Measurements from ENCODE around the gene NF1. TPM values are rescaled to one million over a fixed set of nuclear protein-coding genes. Genes with fewer than 3 reads are reported as not detected.

The NF1 gene
- total RNA-seq, 5 donors from 2014 or later (not counting 1 experiment from before 2014, with no cell fraction given), result 30.8 to 32.6 (median 31.8) TPM

GRCh38 chr17:31113939-31114338 lies 19.2 kb downstream of the NF1 start:
- peaks cover 0 to 3% (median 3%) of the 10 kb centered on the region in 3 donors for H3K4me1 Mint-ChIP-seq
- Histone ChIP-seq H3K4me3 (ENCODE audit: control insufficient read depth in 1 of 2, extremely low read depth in 1 of 2, low read length in 1 of 2) (no peak overlapping the region), H3K9me3 (no peaks in the 10 kb centered on the region), H3K4me1 (ENCODE audit: control insufficient read depth in 1 of 2, extremely low read depth in 1 of 2, insufficient read depth in 2 of 2, low read length in 2 of 2) (no peaks in the 10 kb centered on the region), H3K36me3 (ENCODE audit: control insufficient read depth in 2 of 2, extremely low read depth in 1 of 2, insufficient read depth in 1 of 2, low read length in 1 of 2) (no peaks in the 10 kb centered on the region), H3K27ac (ENCODE audit: low read length) (no peak overlapping the region), H3K27me3 (replicated peaks in 1 of 2; ENCODE audit: control insufficient read depth in 2 of 2, extremely low read depth in 1 of 2, insufficient read depth in 2 of 2, low read length in 1 of 2) (no peaks in the 10 kb centered on the region)
- H3K27ac Mint-ChIP-seq, result no peak overlapping the region
- H3K27me3 Mint-ChIP-seq, result no peaks in the 10 kb centered on the region
- ChIA-PET POLR2A (no interaction called here), CTCF (no interaction called here)
- peaks cover 9% of the 10 kb centered on the region for H3K36me3 Mint-ChIP-seq
- no peaks in the 10 kb centered on the region for H3K9me3 Mint-ChIP-seq
- ATAC-seq (replicated peaks in 1 of 4), result no peak
- no peak for DNase-seq
- no CpG with 5 or more reads among the region's 4 CpGs for WGBS (ENCODE audit: insufficient coverage)
- H3K4me3 Mint-ChIP-seq, result no peak overlapping the region

DNA sequence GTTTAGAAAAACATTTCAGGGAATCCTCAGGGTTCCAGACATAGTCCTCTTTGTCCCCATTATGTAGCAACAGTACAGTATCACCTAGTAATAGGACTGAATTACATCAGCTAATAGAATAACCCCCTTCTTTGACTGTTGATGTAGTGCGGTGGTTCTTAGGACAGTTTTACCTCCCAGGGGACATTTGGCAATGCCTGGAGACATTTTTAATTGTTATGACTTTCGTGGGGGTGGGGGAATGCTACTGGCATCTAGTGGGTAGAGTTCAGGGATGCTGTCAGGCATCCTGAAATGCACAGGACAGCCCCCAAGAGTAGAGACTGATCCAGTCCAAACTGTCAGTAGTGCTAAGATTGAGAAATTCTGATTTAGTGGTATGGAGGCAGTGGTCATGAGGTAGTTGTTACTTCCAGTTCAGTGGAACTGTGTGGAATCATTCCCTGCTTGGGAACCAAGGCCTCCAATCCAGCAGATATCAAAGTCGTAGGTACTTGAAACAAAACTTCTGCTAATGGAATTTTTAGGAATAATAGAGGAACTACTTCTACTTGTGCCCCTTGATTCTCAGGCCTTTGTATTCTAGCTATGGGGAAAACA lies 20.3 kb downstream of the NF1 start:
- POLR2A ChIA-PET, result no interaction called here
- H3K27ac Mint-ChIP-seq, result no peak overlapping the region
- no peaks in the 10 kb centered on the region for H3K27me3 ChIP-seq (replicated peaks in 1 of 2; ENCODE audit: control insufficient read depth in 2 of 2, extremely low read depth in 1 of 2, insufficient read depth in 2 of 2, low read length in 1 of 2)
- H3K4me3 ChIP-seq (ENCODE audit: control insufficient read depth in 1 of 2, extremely low read depth in 1 of 2, low read length in 1 of 2), result no peak overlapping the region
- ATAC-seq (replicated peaks in 1 of 4), result no peak
- no peaks in the 10 kb centered on the region for H3K4me1 ChIP-seq (ENCODE audit: control insufficient read depth in 1 of 2, extremely low read depth in 1 of 2, insufficient read depth in 2 of 2, low read length in 2 of 2)
- peaks cover 0 to 3% (median 3%) of the 10 kb centered on the region in 3 donors for H3K4me1 Mint-ChIP-seq
- no peaks in the 10 kb centered on the region for H3K9me3 Mint-ChIP-seq
- H3K27me3 Mint-ChIP-seq, result no peaks in the 10 kb centered on the region
- no peaks in the 10 kb centered on the region for H3K36me3 ChIP-seq (ENCODE audit: control insufficient read depth in 2 of 2, extremely low read depth in 1 of 2, insufficient read depth in 1 of 2, low read length in 1 of 2)
- peaks cover 15% of the 10 kb centered on the region for H3K36me3 Mint-ChIP-seq
- CTCF ChIA-PET, result interaction anchor here in 1 of 2 donors (0.6 kb wide), 1 partner anchor 48 kb away, joined by 9 read pairs; no protein-coding TSS in a partner anchor
- no peak overlapping the region for H3K27ac ChIP-seq (ENCODE audit: low read length)
- no peak for DNase-seq
- no peaks in the 10 kb centered on the region for H3K9me3 ChIP-seq
- 89% methylated on average over 2 of the region's 3 CpGs for WGBS (ENCODE audit: insufficient coverage)
- no peak overlapping the region for H3K4me3 Mint-ChIP-seq

GRCh38 chr17:31116167-31116566 lies 21.4 kb downstream of the NF1 start:
- Histone ChIP-seq H3K36me3 (ENCODE audit: control insufficient read depth in 2 of 2, extremely low read depth in 1 of 2, insufficient read depth in 1 of 2, low read length in 1 of 2) (no peaks in the 10 kb centered on the region), H3K4me3 (ENCODE audit: control insufficient read depth in 1 of 2, extremely low read depth in 1 of 2, low read length in 1 of 2) (no peak overlapping the region), H3K4me1 (ENCODE audit: control insufficient read depth in 1 of 2, extremely low read depth in 1 of 2, insufficient read depth in 2 of 2, low read length in 2 of 2) (no peaks in the 10 kb centered on the region), H3K27me3 (replicated peaks in 1 of 2; ENCODE audit: control insufficient read depth in 2 of 2, extremely low read depth in 1 of 2, insufficient read depth in 2 of 2, low read length in 1 of 2) (no peaks in the 10 kb centered on the region), H3K27ac (ENCODE audit: low read length) (no peak overlapping the region), H3K9me3 (no peaks in the 10 kb centered on the region)
- no CpG with 5 or more reads among the region's 4 CpGs for WGBS (ENCODE audit: insufficient coverage)
- POLR2A ChIA-PET, result no interaction called here
- DNase-seq (no peak), ATAC-seq (replicated peaks in 1 of 4) (no peak)
- Mint-ChIP-seq H3K4me1 (peaks cover 0 to 3% (median 3%) of the 10 kb centered on the region in 3 donors), H3K4me3 (no peak overlapping the region), H3K9me3 (no peaks in the 10 kb centered on the region), H3K36me3 (peaks cover 18% of the 10 kb centered on the region), H3K27ac (no peak overlapping the region), H3K27me3 (no peaks in the 10 kb centered on the region)
- CTCF ChIA-PET, result no interaction called here

- WGBS (ENCODE audit: insufficient coverage), result no CpG with 5 or more reads among the region's 2 CpGs
- Mint-ChIP-seq H3K4me1 (peaks cover 0 to 10% (median 1%) of the 10 kb centered on the region in 3 donors), H3K9me3 (no peaks in the 10 kb centered on the region), H3K27me3 (no peaks in the 10 kb centered on the region), H3K36me3 (peaks cover 9% of the 10 kb centered on the region), H3K27ac (no peak overlapping the region), H3K4me3 (no peak overlapping the region)
- H3K9me3 ChIP-seq, result no peaks in the 10 kb centered on the region
- DNase-seq (no peak), ATAC-seq (replicated peaks in 1 of 4) (no peak)
- H3K36me3 ChIP-seq (ENCODE audit: control insufficient read depth in 2 of 2, extremely low read depth in 1 of 2, insufficient read depth in 1 of 2, low read length in 1 of 2), result no peaks in the 10 kb centered on the region
- POLR2A ChIA-PET, result no interaction called here
- H3K27ac ChIP-seq (ENCODE audit: low read length), result no peak overlapping the region
- H3K27me3 ChIP-seq (replicated peaks in 1 of 2; ENCODE audit: control insufficient read depth in 2 of 2, extremely low read depth in 1 of 2, insufficient read depth in 2 of 2, low read length in 1 of 2), result no peaks in the 10 kb centered on the region
- CTCF ChIA-PET, result interaction anchor here in 1 of 2 donors (1.0 kb wide), 1 partner anchor 152 kb away, joined by 3 read pairs; no protein-coding TSS in a partner anchor
- no peak overlapping the region for H3K4me3 ChIP-seq (ENCODE audit: control insufficient read depth in 1 of 2, extremely low read depth in 1 of 2, low read length in 1 of 2)
- H3K4me1 ChIP-seq (ENCODE audit: control insufficient read depth in 1 of 2, extremely low read depth in 1 of 2, insufficient read depth in 2 of 2, low read length in 2 of 2), result no peaks in the 10 kb centered on the region
Measured at GRCh38 chr17:31122746-31123145, 28.0 kb downstream of the NF1 start.

DNA sequence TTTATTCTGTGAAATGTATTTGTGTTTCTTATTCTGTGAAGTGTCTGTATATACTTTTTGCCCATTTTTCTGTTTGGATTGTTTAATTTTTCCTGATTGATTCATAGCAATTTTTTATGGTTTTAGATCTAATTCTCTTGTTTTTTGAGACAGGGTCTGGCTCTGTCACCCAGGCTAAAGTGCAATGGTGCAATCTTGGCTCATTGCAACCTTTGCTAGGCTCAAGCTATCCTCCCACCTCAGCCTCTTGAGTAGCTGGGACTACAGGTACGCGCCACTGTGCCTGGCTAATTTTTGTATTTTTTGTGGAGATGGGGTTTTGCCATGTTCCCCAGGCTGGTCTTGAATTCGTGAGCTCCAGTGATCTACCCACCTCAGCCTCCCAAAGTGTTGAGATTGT lies 31.5 kb downstream of the NF1 start:
- Histone ChIP-seq H3K4me3 (ENCODE audit: control insufficient read depth in 1 of 2, extremely low read depth in 1 of 2, low read length in 1 of 2) (no peak overlapping the region), H3K4me1 (ENCODE audit: control insufficient read depth in 1 of 2, extremely low read depth in 1 of 2, insufficient read depth in 2 of 2, low read length in 2 of 2) (no peaks in the 10 kb centered on the region), H3K27me3 (replicated peaks in 1 of 2; ENCODE audit: control insufficient read depth in 2 of 2, extremely low read depth in 1 of 2, insufficient read depth in 2 of 2, low read length in 1 of 2) (no peaks in the 10 kb centered on the region), H3K36me3 (ENCODE audit: control insufficient read depth in 2 of 2, extremely low read depth in 1 of 2, insufficient read depth in 1 of 2, low read length in 1 of 2) (no peaks in the 10 kb centered on the region), H3K9me3 (no peaks in the 10 kb centered on the region), H3K27ac (ENCODE audit: low read length) (no peak overlapping the region)
- ChIA-PET CTCF (no interaction called here), POLR2A (interaction anchor here in 1 of 2 donors (0.6 kb wide), 1 partner anchor 33 kb away, joined by 3 read pairs; no protein-coding TSS in a partner anchor)
- Mint-ChIP-seq H3K9me3 (no peaks in the 10 kb centered on the region), H3K4me1 (peaks cover 0 to 10% (median 1%) of the 10 kb centered on the region in 3 donors), H3K27me3 (no peaks in the 10 kb centered on the region), H3K4me3 (no peak overlapping the region), H3K36me3 (peaks cover 4% of the 10 kb centered on the region), H3K27ac (no peak overlapping the region)
- ATAC-seq (replicated peaks in 1 of 4), result no peak
- DNase-seq, result no peak
- WGBS (ENCODE audit: insufficient coverage), result no CpG with 5 or more reads among the region's 3 CpGs

DNA sequence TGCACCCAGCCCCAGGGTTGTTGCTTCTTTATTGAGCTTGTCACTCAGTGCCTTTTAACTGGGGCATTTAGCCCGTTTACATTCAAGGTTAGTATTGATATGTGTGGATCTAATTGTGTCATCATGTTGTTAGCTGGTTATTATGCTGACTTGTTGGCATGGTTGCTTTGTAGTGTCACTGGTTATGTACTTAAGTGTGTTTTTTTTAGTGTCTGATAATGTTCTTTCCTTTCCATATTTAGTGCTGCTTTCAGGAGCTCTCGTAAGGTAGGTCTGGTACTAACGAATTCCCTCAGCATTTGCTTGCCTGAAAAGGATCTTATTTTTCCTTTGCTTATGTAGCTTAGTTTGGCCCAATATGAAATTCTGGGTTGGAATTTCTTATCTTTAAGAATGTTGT lies 33.5 kb downstream of the NF1 start:
- no peaks in the 10 kb centered on the region for H3K9me3 ChIP-seq
- H3K36me3 ChIP-seq (ENCODE audit: control insufficient read depth in 2 of 2, extremely low read depth in 1 of 2, insufficient read depth in 1 of 2, low read length in 1 of 2), result no peaks in the 10 kb centered on the region
- H3K27me3 ChIP-seq (replicated peaks in 1 of 2; ENCODE audit: control insufficient read depth in 2 of 2, extremely low read depth in 1 of 2, insufficient read depth in 2 of 2, low read length in 1 of 2), result no peaks in the 10 kb centered on the region
- no peaks in the 10 kb centered on the region for H3K4me1 ChIP-seq (ENCODE audit: control insufficient read depth in 1 of 2, extremely low read depth in 1 of 2, insufficient read depth in 2 of 2, low read length in 2 of 2)
- H3K9me3 Mint-ChIP-seq, result no peaks in the 10 kb centered on the region
- peaks cover 0 to 1% (median 0%) of the 10 kb centered on the region in 3 donors for H3K4me1 Mint-ChIP-seq
- peaks cover 8% of the 10 kb centered on the region for H3K36me3 Mint-ChIP-seq
- POLR2A ChIA-PET, result interaction anchor here in 1 of 2 donors (0.6 kb wide), 1 partner anchor 1676 kb away, joined by 3 read pairs; no protein-coding TSS in a partner anchor
- WGBS (ENCODE audit: insufficient coverage), result 70% methylated on average over 2 of the region's 3 CpGs
- no peak overlapping the region for H3K27ac Mint-ChIP-seq
- no peak overlapping the region for H3K4me3 Mint-ChIP-seq
- DNase-seq (no peak), ATAC-seq (replicated peaks in 1 of 4) (no peak)
- no peaks in the 10 kb centered on the region for H3K27me3 Mint-ChIP-seq
- no peak overlapping the region for H3K27ac ChIP-seq (ENCODE audit: low read length)
- H3K4me3 ChIP-seq (ENCODE audit: control insufficient read depth in 1 of 2, extremely low read depth in 1 of 2, low read length in 1 of 2), result no peak overlapping the region
- CTCF ChIA-PET, result interaction anchor here in 1 of 2 donors (0.7 kb wide), 1 partner anchor 85 kb away, joined by 4 read pairs; no protein-coding TSS in a partner anchor
